A549 treated with Hydrocortisone at 1 μM for 4 hours (cell line): ENCODE results near the gene ELP5. TPM values are rescaled to one million over a fixed set of nuclear protein-coding genes. Genes with fewer than 3 reads are reported as not detected.

Experiments used
- total RNA-seq: library from RNA; stranded (reverse); fragments of 200-300 nt; extraction: Qiagen RNA extraction; gene quantifications from 5 replicates; pipeline ENCODE4 v1.2.3, GENCODE V29; 2022

The ELP5 gene
- total RNA-seq, result 125 to 155 TPM (median 140 TPM) in 5 replicates

DNA sequence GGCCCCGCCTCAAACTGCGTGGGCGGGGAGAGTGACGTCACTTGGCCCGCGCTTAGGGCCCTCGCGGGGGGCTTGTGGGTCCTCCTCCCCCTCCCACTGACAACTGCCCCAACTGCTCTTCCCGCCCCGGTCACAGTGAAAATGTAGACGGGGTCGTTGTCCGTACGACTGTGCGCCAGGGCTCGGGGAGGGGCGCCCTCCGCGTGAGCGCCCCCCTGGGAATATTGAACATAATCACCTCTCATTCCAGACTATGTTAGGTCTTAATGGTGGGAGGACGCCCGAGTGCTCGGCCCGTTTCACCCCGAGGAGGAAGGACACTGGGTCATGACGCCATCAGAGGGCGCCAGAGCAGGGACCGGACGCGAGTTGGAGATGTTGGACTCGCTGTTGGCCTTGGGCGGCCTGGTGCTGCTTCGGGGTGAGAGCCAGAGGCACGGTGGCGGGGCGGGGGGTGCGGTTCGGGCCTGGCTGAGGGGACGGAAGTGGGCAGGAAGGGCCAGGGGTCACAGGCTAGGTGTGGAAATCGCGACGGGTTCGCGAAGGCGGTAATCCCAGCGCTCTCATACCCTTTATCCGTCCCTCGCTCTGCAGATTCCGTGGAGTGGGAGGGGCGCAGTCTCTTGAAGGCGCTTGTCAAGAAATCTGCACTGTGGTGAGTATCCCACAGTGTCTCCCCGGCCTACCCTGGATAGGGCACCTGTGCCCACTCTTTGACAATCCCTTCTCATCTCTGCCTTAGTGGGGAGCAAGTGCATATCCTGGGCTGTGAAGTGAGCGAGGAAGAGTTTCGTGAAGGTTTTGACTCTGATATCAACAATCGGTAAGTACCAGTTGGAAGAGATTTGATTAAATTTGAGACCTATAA, at the start of gene ELP5:
ELP5 (plus strand) TSS at position 40 of the 868 bp plus-strand sequence; CDS start at position 376, 336 bp downstream.

GRCh38 chr17:7219812-7220592, 32.0 kb upstream of the ELP5 start, which contains the start of the genes ACADVL and DLG4:
Gene ACADVL (plus strand): TSS chr17:7219938. CDS start chr17:7219985, 47 bp downstream.
Gene DLG4 (minus strand): TSS chr17:7219836.

DNA sequence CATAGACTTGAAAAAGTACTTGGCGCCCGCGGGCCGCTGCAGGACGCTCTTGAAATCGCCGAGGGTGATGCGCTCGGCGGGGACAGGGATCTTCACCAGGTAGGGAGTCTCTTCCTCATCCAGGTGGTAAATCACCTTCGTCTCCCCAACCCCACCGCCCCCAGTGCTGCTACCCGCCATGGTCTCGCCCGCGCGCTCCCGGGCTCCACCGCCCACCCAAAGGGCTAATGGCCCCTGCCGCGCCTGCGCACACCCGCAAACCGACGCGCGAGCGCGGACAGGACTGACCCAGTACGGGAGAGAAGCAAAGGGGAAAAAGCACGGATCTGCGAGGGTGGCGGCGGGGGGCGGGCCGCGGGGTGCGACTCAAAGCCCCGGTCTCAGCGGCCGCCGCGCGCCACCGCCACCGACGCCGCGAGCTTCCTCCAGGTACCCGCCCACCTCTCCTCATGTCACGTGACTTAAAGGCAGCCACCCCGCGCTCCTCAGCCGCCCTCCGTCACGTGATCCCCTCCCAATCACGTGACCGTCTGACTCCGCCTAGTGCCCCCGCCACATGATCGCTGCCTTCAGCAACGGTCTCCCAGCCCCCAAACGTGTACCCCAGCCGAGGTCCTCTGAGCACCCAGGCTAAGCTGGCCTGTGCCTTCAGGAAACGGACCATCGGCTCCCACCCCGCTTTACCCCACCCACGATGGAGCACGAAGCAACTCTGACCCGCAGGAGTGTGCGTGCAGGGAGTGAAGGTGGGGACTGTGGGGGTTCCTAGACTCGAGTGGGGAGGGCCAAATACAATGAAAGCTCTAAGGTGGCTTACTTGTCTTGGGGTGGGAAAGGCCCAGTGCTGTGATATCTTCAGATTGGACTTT, 17.7 kb upstream of the ELP5 start, which contains the start of gene DVL2:
DVL2 (minus strand) TSS at position 435 of the 869 bp plus-strand sequence; CDS start at position 180, 255 bp downstream.

DNA sequence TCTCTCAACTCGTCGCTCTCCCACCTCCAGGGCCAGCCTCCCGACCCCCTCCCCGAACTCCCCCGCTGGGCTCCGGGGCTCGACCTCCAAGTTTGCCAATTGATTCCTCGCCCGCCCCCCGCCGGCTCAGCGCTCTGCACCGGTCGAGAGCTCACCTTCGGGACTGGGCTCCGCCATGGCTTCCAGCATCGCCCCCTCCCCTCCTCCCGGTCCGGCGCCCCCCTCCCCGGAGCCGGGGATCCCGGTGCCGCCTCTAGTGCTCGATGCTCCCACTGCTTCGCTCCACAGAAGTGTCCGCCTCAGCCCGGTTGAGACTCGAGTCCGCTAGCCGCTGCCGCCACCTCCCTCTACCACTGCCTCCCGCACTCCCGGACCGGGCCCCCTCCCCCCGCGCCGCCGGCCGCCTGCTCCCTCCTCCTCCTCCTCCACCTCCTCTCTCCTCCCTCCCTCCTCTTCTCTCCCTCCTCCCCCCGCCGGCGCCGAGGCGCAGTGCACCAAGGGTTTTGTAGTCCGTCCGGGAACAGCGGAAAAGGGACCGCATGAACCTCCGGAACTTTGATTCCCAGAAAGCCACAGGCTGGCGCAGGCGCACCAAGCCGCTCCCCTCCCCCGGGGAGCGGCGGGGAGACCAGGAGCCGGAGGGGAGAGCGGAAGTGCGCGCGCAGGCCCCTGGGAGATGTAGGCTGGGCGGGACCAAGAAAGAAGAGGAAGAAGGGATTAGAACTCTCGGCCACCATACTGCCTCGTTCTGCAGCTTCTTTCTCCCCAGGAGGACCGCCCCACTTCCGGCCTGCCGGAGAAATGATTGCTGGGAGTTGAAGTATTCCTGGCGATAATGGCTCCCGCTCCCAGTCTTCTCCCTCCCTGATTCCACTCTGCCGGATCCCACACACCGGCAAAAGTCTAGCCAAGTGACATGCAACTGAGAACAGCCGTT, 12.7 kb upstream of the ELP5 start, which contains the start of gene PHF23:
PHF23 (minus strand) TSS at position 367 of the 937 bp plus-strand sequence; CDS start at position 189, 178 bp downstream.

GRCh38 chr17:7241783-7242716, 10.0 kb upstream of the ELP5 start, which contains the start of gene GABARAP:
Gene GABARAP (minus strand): TSS chr17:7242449. CDS start chr17:7242330, 119 bp downstream.

GRCh38 chr17:7251661-7252175, 297 bp upstream of the ELP5 start, which contains the start of gene CTDNEP1:
Gene CTDNEP1 (minus strand): TSS chr17:7251734. CDS start chr17:7251296, 438 bp downstream.

DNA sequence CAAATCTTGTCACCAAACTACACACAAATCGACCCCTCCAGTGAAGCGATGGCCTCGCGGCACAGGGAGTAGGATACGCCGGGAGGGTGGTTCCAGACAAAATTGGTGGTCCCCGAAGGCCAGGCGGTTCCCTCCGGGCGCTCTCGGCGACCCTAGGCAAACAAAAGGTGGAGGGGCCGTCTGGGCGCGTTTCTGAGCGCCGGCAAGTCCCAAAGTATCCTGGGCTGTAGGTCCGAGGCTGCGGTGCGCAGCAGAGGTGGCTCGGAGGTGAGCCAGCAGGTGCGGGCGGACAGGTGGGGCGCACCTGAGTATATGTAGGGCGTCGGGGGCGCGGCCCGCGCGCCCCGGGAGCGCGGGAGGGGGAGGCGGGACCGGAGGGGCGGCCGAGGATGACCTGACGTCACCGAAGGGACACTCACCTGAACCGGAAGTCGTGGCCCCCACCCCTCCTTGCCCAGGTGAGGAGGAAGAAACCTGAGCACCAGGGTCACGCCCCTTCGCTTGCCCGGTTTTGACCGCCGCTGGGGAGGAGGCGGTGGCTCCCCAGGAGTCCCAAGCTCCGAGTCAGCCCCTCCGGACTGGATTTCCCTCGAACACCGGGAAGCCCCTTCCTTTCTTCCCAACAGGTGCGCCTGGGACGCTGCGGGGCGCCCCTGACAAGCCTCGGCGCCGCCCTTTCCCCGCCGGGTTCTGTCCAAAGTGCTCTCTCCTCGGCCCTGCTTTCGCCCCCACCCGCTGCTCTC, 10.3 kb downstream of the ELP5 start, which contains the start of gene CLDN7:
CLDN7 (minus strand) TSS at position 287 of the 743 bp plus-strand sequence. CDS start 435 bp downstream, outside the sequence.

DNA sequence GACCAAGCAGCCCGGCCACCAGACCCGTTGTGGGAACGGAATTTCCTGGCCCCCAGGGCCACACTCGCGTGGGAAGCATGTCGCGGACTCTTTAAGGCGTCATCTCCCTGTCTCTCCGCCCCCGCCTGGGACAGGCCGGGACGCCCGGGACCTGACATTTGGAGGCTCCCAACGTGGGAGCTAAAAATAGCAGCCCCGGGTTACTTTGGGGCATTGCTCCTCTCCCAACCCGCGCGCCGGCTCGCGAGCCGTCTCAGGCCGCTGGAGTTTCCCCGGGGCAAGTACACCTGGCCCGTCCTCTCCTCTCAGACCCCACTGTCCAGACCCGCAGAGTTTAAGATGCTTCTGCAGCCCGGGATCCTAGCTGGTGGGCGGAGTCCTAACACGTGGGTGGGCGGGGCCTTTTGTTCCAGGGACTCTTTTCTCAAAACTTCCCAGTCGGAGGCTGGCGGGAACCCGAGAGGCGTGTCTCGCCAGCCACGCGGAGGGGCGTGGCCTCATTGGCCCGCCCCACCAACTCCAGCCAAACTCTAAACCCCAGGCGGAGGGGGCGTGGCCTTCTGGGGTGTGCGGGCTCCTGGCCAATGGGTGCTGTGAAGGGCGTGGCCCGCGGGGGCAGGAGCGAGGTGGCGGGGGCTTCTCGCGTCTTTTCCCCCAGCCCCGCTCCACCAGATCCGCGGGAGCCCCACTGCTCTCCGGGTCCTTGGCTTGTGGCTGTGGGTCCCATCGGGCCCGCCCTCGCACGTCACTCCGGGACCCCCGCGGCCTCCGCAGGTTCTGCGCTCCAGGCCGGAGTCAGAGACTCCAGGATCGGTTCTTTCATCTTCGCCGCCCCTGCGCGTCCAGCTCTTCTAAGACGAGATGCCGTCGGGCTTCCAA, 29.3 kb downstream of the ELP5 start, which contains the start of gene SLC2A4:
SLC2A4 (plus strand) TSS at position 645 of the 879 bp plus-strand sequence; CDS start at position 862, 217 bp downstream.

DNA sequence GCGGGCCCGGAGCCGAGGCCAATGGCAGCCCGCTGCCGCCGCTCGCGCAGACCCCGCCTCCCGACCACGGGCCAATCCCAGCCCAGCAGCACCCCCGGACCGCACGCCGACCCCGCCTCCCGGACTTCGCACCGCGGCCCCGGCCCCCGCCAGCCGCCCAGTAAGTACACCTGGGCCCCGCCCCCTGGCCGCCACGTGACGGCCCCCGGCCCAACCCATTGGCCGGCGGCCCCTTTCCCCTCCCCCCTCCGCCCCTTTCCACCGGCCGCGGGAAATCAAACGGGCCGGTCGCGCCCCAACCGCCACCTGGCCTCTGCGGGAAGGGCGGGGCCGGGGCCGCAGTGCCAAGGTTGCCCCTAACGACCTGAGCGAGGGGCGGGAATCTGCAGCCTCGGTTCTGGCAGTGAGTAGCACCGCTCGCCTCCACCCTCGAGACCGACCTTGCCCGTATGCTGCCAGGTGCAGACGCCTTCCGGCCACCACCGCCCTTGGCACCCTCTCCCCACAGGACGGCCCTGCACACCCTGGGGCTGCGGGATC, 42.7 kb downstream of the ELP5 start, which contains the start of gene YBX2:
YBX2 (minus strand) TSS at position 26 of the 540 bp plus-strand sequence. CDS start 139 bp downstream, outside the sequence.

GRCh38 chr17:7306911-7307685, 55.1 kb downstream of the ELP5 start, which contains the start of gene EIF5A:
Gene EIF5A (plus strand): TSS chr17:7307628. CDS start chr17:7309636, 2,008 bp downstream.

Other genes starting within 250 kb of the ELP5 start
- gene RNASEK, start 239.6 kb upstream of the ELP5 start, total RNA-seq, result 435 to 504 TPM (median 443 TPM) in 5 replicates
- not detected in 5 replicates for gene BCL6B, start 229.2 kb upstream of the ELP5 start, total RNA-seq
- gene SLC16A13, start 216.2 kb upstream of the ELP5 start, total RNA-seq, result 6.5 to 9.3 TPM (median 8.9 TPM) in 5 replicates
- not detected in 5 replicates for gene SLC16A11, start 208.1 kb upstream of the ELP5 start, total RNA-seq
- not detected in 5 replicates for gene CLEC10A, start 172.0 kb upstream of the ELP5 start, total RNA-seq
- 0.12 to 0.16 TPM in 2 of 5 replicates, not detected in the others for gene ASGR2, start 137.4 kb upstream of the ELP5 start, total RNA-seq
- gene ASGR1, start 72.8 kb upstream of the ELP5 start, total RNA-seq, result 0.70 to 1.4 TPM (median 0.89 TPM) in 5 replicates
- gene DLG4, start 32.4 kb upstream of the ELP5 start, total RNA-seq, result 5.7 to 7.8 TPM (median 6.6 TPM) in 5 replicates
- gene ACADVL, start 32.3 kb upstream of the ELP5 start, total RNA-seq, result 322 to 414 TPM (median 394 TPM) in 5 replicates
- gene DVL2, start 17.7 kb upstream of the ELP5 start, total RNA-seq, result 37.0 to 41.9 TPM (median 40.1 TPM) in 5 replicates
- 89.8 to 111 TPM (median 96.3 TPM) in 5 replicates for gene PHF23, start 12.8 kb upstream of the ELP5 start, total RNA-seq
- 685 to 777 TPM (median 698 TPM) in 5 replicates for gene GABARAP, start 9.8 kb upstream of the ELP5 start, total RNA-seq
- 222 to 242 TPM (median 228 TPM) in 5 replicates for gene CTDNEP1, start 481 bp upstream of the ELP5 start, total RNA-seq
- 2.2 to 3.7 TPM (median 2.6 TPM) in 5 replicates for gene CLDN7, start 10.3 kb downstream of the ELP5 start, total RNA-seq
- gene SLC2A4, start 29.5 kb downstream of the ELP5 start, total RNA-seq, result 0.39 to 0.59 TPM (median 0.50 TPM) in 5 replicates
- 0.43 to 0.55 TPM (median 0.44 TPM) in 5 replicates for gene YBX2, start 42.4 kb downstream of the ELP5 start, total RNA-seq
- 1,618 to 1,808 TPM (median 1,704 TPM) in 5 replicates for gene EIF5A, start 55.4 kb downstream of the ELP5 start, total RNA-seq
- gene GPS2, start 63.1 kb downstream of the ELP5 start, total RNA-seq, result 73.9 to 101 TPM (median 95.3 TPM) in 5 replicates
- 26.4 to 30.2 TPM (median 28.4 TPM) in 5 replicates for gene NEURL4, start 77.1 kb downstream of the ELP5 start, total RNA-seq
- 1.2 to 3.9 TPM (median 3.1 TPM) in 5 replicates for gene ACAP1, start 84.3 kb downstream of the ELP5 start, total RNA-seq
- gene KCTD11, start 99.9 kb downstream of the ELP5 start, total RNA-seq, result 10.5 to 13.8 TPM (median 12.9 TPM) in 5 replicates
- not detected in 5 replicates for gene TMEM95, start 102.9 kb downstream of the ELP5 start, total RNA-seq
- gene TNK1, start 128.9 kb downstream of the ELP5 start, total RNA-seq, result 1.4 to 2.1 TPM (median 1.7 TPM) in 5 replicates
- 38.8 to 44.7 TPM (median 42.7 TPM) in 5 replicates for gene PLSCR3, start 142.3 kb downstream of the ELP5 start, total RNA-seq
- 171 to 224 TPM (median 215 TPM) in 5 replicates for gene TMEM256, start 151.9 kb downstream of the ELP5 start, total RNA-seq
- gene NLGN2, start 155.6 kb downstream of the ELP5 start, total RNA-seq, result 12.7 to 19.0 TPM (median 15.5 TPM) in 5 replicates
- 0.08 to 0.13 TPM in 2 of 5 replicates, not detected in the others for gene SPEM1, start 168.1 kb downstream of the ELP5 start, total RNA-seq
- gene SPEM2, start 173.4 kb downstream of the ELP5 start, total RNA-seq, result not detected in 5 replicates
- 0.02 to 0.03 TPM in 2 of 5 replicates, not detected in the others for gene SPEM3, start 176.6 kb downstream of the ELP5 start, total RNA-seq
- gene TMEM102, start 183.2 kb downstream of the ELP5 start, total RNA-seq, result 10.1 to 14.8 TPM (median 13.3 TPM) in 5 replicates
- gene FGF11, start 187.3 kb downstream of the ELP5 start, total RNA-seq, result 0.93 to 1.1 TPM (median 1.0 TPM) in 5 replicates
- gene CHRNB1, start 192.8 kb downstream of the ELP5 start, total RNA-seq, result 7.0 to 11.7 TPM (median 9.1 TPM) in 5 replicates
- gene ZBTB4, start 227.4 kb downstream of the ELP5 start, total RNA-seq, result 20.4 to 26.9 TPM (median 24.8 TPM) in 5 replicates
- not detected in 5 replicates for gene SLC35G6, start 229.2 kb downstream of the ELP5 start, total RNA-seq
- 70.3 to 86.1 TPM (median 78.6 TPM) in 5 replicates for gene POLR2A, start 232.2 kb downstream of the ELP5 start, total RNA-seq